GM21423 (cell line): ENCODE measurements around the gene CST2.
A peak's percentile ranks its signal among the peaks of the same experiment; 100 is the strongest.
"Not testable (repeated sequence)": the region's sequence is repeated elsewhere in the genome, so short reads cannot be mapped to it uniquely, and the experiment has no call there.

Experiments
- ATAC-seq: cut with Tn5 transposase; IDR thresholded peaks from one replicate; pipeline ENCODE4 v1.9.1; 2021; ENCODE audit warnings: mild to moderate bottlenecking, moderate library complexity; ENCODE audit not compliant: unreplicated experiment

CST2 gene

DNA sequence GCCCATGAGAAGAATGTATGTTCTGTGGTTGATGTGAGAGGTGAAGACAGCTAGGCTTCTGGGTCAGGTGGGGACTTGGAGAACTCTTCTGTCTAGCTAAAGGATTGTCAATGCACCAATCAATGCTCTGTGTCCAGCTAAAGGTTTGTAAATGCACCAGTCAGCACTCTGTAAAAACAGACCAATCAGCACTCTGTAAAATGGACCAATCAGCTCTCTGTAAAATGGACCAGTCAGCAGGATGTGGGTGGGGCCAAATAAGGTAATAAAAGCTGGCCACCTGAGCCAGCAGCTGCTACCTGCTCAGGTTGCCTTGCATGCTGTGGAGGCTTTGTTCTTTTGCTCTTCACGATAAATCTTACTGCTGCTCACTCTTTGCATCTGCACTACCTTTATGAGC lies 15.0 kb downstream of the CST2 start:
- ATAC-seq, result not testable (repeated sequence)

DNA sequence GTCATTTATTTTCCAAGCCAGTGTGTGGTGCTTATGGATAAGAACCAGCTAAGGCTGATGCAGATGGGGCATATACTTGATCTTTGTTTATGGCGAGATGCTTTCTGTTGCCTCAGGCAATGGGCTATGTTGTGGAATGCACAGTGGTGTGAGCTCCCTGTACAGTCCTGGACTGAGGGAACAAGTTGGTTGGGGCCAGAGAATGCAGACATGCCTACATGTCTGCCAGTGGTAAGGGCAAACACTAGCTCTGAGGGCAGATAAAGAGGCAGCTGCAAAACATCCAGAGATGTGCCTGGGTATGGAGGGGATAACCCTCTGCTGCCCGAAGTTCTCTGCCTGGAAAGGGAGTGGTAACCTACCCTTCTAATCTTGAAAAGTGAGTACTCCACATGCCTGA lies 16.2 kb downstream of the CST2 start:
- not testable (repeated sequence) for ATAC-seq

DNA sequence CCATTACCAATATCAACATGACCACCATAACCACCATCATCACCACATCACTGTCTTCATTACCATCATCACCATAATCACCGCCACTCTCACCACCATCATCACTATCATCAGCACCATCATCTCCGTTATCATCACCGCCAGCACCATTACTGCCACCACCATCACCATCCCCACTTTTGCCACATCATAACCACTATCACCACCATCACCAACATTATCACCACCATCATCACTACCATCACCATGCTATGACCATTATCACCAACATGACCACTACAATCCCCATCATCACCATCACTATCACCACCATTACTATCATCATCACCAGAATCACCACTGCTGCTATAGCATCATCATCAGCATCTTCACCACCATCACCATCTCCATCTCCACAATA lies 25.7 kb downstream of the CST2 start:
- no peak for ATAC-seq

- ATAC-seq, result peak; percentile 67
Measured at GRCh38 chr20:23799216-23799847, 27.2 kb downstream of the CST2 start.

DNA sequence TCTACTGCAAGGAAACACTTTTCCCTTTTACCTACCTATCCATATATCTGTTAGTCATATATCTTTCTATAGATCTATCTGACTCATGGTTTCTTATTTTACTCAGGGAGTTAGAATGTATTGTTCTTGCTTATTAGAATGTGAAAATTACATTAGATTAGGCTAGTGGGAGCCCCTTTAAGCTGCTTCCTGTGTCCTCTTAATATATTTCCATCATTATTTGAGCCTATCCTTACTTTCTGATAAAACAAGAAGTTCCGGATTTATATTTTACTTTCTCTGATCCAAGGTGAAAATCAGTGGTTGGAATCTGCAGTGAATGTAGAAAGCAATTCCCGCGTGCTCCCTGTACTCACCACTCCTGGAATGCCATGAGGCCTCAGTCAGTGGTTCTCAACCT lies 31.0 kb downstream of the CST2 start:
- ATAC-seq, result no peak

- no peak for ATAC-seq
Measured at GRCh38 chr20:23794841-23795240, 31.7 kb downstream of the CST2 start.

DNA sequence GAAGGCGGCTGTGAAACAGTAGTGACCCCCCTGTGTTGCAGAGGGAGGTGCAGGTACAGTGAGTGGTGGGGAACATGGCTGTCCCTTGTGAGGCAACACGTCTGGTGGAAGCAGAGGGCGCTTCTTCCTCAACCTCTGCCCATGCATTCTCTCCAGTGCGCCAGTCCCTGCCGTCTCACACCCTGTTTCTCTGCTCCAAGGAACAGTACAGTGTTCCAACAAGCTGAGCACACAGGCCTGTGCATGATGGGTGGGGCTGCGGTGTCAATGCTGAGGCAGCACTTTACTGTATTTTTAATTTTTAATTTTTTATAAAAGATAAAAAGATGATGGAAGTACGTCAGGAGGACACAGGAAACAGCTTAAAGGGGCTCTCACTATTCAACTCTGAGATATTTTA lies 32.5 kb downstream of the CST2 start:
- ATAC-seq, result no peak

DNA sequence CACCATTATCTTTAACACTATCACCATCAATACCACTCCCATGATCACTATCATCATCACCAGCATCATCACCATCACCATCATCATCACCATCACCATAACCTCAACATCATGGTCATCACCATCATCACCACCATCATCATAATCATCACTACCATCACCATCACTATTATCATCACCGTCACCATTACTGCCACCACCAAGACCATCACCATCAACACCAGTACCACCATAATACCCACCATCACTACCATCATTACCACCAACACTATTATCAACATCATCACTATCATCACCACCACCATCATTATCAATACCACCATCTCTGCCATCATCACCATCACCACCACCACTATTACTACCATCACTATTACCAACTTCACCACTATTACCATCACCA lies 43.1 kb downstream of the CST2 start:
- ATAC-seq, result no peak

DNA sequence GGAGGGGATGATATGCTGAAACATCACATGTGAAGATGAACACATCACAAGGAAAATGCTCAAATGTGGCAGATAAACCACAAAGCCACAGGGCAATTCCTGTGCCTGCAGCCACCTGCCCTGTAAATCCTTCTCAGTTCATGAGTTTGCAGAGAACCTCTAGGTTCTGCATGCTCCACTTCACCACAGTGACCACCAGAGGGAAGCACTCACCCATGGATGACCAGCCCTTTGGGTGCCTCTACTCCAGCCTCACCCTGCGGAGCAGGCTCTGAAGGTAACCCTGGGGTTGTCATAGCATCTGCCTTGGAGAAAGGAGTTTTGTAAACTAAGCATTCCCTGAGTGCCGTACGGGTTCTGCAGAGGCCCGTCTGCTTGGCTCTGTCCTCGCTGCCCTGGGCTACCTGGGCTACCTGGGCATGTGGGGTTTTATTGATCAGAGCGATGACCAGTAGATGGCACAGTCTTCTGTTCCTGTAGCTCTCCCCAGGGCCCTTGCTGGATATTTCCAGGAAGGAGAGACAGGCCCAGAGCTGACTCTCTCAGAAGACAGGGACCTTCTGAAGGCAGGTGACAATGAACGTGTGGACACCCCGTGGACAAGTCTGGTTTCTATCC lies 44.1 kb downstream of the CST2 start:
- ATAC-seq, result peak; percentile 55

- not testable (repeated sequence) for ATAC-seq
Measured at GRCh38 chr20:23778676-23779075, 47.9 kb downstream of the CST2 start.

GRCh38 chr20:23777380-23777779 lies 49.1 kb downstream of the CST2 start:
- ATAC-seq, result not testable (repeated sequence)

DNA sequence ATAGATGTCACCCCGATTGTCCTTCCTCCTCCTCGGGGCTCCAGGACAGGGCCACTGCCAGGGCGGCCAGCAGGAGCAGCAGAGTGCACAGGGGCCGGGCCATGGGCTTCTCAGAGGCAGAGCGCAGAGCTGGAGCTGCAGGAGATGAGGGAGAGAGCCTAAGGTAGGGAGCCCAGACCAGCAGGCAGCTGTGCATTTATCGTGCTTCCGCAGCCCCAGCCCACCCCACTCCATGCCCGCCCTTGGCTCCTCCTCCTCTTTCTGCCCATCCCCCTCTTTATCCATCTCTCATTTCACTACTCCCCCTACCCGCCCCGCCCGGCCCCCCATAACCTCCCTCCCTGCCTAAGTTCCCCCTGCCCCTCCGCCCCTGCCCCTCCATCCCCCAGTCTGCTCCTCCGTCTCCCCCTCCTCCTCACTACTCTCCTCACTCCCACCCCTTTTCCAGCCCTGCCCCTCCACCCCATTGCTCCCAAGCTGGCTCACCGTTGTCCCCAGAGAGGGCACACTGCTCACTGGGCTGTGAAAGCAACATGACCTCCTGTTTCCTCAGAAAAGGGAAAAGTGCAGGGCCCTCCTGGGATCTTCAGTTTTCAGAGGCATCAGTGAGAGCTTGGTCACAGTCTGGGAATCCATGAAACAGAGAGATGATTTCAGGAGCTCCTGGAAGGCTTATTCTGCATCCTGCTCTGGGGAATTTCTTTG lies 50.3 kb downstream of the CST2 start:
- no peak for ATAC-seq

GRCh38 chr20:23774081-23774480 lies 52.4 kb downstream of the CST2 start:
- ATAC-seq, result no peak
